Right lobe of liver (tissue), 6 donors: ENCODE results near the gene GGACT. TPM values are rescaled to one million over a fixed set of nuclear protein-coding genes. Genes with fewer than 3 reads are reported as not detected.

Experiments used
- ATAC-seq, 4 donors: fragments of 200-7000 bp; cut with Tn5 transposase; one replicate each; pipeline ENCODE4 v1.9.1; 2020; ENCODE audit warnings: mild to moderate bottlenecking in 4 of 4, moderate library complexity in 4 of 4
- DNase-seq, 3 donors: peaks; one replicate each; pipeline ENCODE4 v3.0.0-alpha.2; 2020
- H3K27ac ChIP-seq, 3 donors: fragments of 200-600 bp; one replicate each; pipeline ENCODE4 v1.8.0; 2022
- H3K27me3 ChIP-seq, 2 donors: fragments of 200-600 bp; one replicate each; pipeline ENCODE4 v1.8.0; 2022
- H3K36me3 ChIP-seq, 4 donors: fragments of 200-600 bp; sonication (generic) in 1 of 4; one replicate each; pipeline versions ENCODE4 v1.5.1 to v1.8.0; 2017 to 2022; ENCODE audit warnings: control low read depth in 1 of 4
- H3K4me1 ChIP-seq, 4 donors: fragments of 200-600 bp; sonication (generic) in 1 of 4; one replicate each; pipeline versions ENCODE4 v1.5.1 to v1.8.0; 2017 to 2022; ENCODE audit warnings: control low read depth in 1 of 4
- H3K4me3 ChIP-seq, 3 donors: fragments of 200-600 bp; one replicate each; pipeline ENCODE4 v1.8.0; 2022
- H3K9me3 ChIP-seq, 4 donors: fragments of 200-600 bp; sonication (generic) in 1 of 4; one replicate each; pipeline versions ENCODE4 v1.5.1 to v1.8.0; 2017 to 2022; ENCODE audit warnings: control low read depth in 1 of 4
- CTCF ChIP-seq, 4 donors: fragments of 200-600 bp in 3 of 4; fragments of 450-650 bp in 1 of 4; IDR thresholded peaks; one replicate each; pipeline versions ENCODE4 v1.5.1 to v1.8.0; 2016 to 2022; ENCODE audit warnings: antibody characterized with exemption in 4 of 4, mild to moderate bottlenecking in 2 of 4
- POLR2A ChIP-seq: fragments of 450-650 bp; IDR thresholded peaks from one replicate; pipeline ENCODE4 v1.6.1; 2017; ENCODE audit warnings: antibody characterized with exemption, mild to moderate bottlenecking
- WGBS: methylation state at CpG from one replicate; pipeline ENCODE4 v1.1.6; 2018; ENCODE audit warnings: low coverage, low lambda C conversion rate; ENCODE audit not compliant: insufficient coverage; ENCODE audit errors: missing lambda C conversion rate; 5-methylcytosine and 5-hydroxymethylcytosine counted together
- intact Hi-C, 2 donors: fragments of 100-400 bp; cut with DNase I; formaldehyde crosslinking; loops; one replicate each; pipeline versions ENCODE4 v1.11.2 to v1.14.1; 2022
- total RNA-seq, 6 experiments: library from RNA; depleted of rRNA in 2 of 6; stranded (reverse); fragments of >200 nt in 2 of 6; fragmentation: NEBNext Ultra II Directional in 3 of 6; extraction: Animal tissue kit (Norgen Biotek cat#: 25700) in 3 of 6; gene quantifications; one replicate each; pipeline versions ENCODE4 v1.1.0 to v1.2.4, GENCODE V29; 2016 to 2023
- donor health status: DM: no; HTN: yes; CAD: no.
- donor health status: DM: no; HTN: no; CAD: no.
- donor health status: DM: no; HTN: no; CAD: no.
- donor health status: DM: no; HTN: yes; CAD: no.
- donor health status: DM: no; HTN: yes; CAD: no.

GGACT gene
- total RNA-seq, 6 experiments from 2014 or later: 4.7 to 9.0 (median 5.9) TPM

- H3K27ac ChIP-seq: no peak overlapping the region
- ATAC-seq (no peak), DNase-seq (no peak)
- H3K4me1 ChIP-seq: no peaks in the 10 kb centered on the region
- 95% methylated on average over 7 of the region's 7 CpGs for WGBS
- H3K4me3 ChIP-seq: no peak overlapping the region
- TF ChIP-seq CTCF (IDR thresholded peaks at IDR 0.05) (no peak), POLR2A (no peak)
- no peaks in the 10 kb centered on the region for H3K27me3 ChIP-seq
- H3K9me3 ChIP-seq: no peaks in the 10 kb centered on the region
- intact Hi-C loops: no loop called here
- H3K36me3 ChIP-seq: peaks cover 0 to 41% (median 11%) of the 10 kb centered on the region in 4 donors
These were observed 47.4 kb upstream of the GGACT start for GRCh38 chr13:100636004-100636403.

- H3K27ac ChIP-seq: no peak overlapping the region
- H3K27me3 ChIP-seq: no peaks in the 10 kb centered on the region
- DNase-seq: no peak
- intact Hi-C loops: no loop called here
- H3K4me1 ChIP-seq: no peaks in the 10 kb centered on the region
- H3K4me3 ChIP-seq: no peak overlapping the region
- TF ChIP-seq POLR2A: no peak
- no peak for TF ChIP-seq CTCF (IDR thresholded peaks at IDR 0.05)
- no peaks in the 10 kb centered on the region for H3K9me3 ChIP-seq
- peaks cover 0 to 41% (median 11%) of the 10 kb centered on the region in 4 donors for H3K36me3 ChIP-seq
- ATAC-seq: no peak
- WGBS: 87% methylated on average over 12 of the region's 12 CpGs
These were observed 46.1 kb upstream of the GGACT start for GRCh38 chr13:100634696-100635095.

- TF ChIP-seq CTCF (IDR thresholded peaks at IDR 0.05): no peak
- no peak for TF ChIP-seq POLR2A
- H3K27me3 ChIP-seq: no peaks in the 10 kb centered on the region
- H3K4me1 ChIP-seq: no peaks in the 10 kb centered on the region
- 93% methylated on average over 2 of the region's 2 CpGs for WGBS
- ATAC-seq (no peak), DNase-seq (no peak)
- intact Hi-C loops: no loop called here
- H3K27ac ChIP-seq: no peak overlapping the region
- H3K9me3 ChIP-seq: no peaks in the 10 kb centered on the region
- H3K4me3 ChIP-seq: no peak overlapping the region
- peaks cover 0 to 41% (median 11%) of the 10 kb centered on the region in 4 donors for H3K36me3 ChIP-seq
These were observed 44.9 kb upstream of the GGACT start for GRCh38 chr13:100633461-100633860.

- peaks cover 0 to 26% (median 9%) of the 10 kb centered on the region in 4 donors for H3K36me3 ChIP-seq
- intact Hi-C loops: no loop called here
These were observed 42.0 kb upstream of the GGACT start for GRCh38 chr13:100630555-100630954.

More at GRCh38 chr13:100630555-100630954, 42.0 kb upstream of the GGACT start:
- no peak for ATAC-seq
- Histone ChIP-seq H3K27ac (no peak overlapping the region), H3K4me1 (no peaks in the 10 kb centered on the region), H3K9me3 (no peaks in the 10 kb centered on the region), H3K27me3 (no peaks in the 10 kb centered on the region), H3K4me3 (no peak overlapping the region)
- 79% methylated on average over 8 of the region's 8 CpGs for WGBS
- TF ChIP-seq CTCF (IDR thresholded peaks at IDR 0.05) (no peak), POLR2A (no peak)
- DNase-seq: no peak
